ENCODE measurements around the gene LGALS7.

The LGALS7 gene

GRCh38 chr19:38725469-38726283 lies 47.6 kb downstream of the LGALS7 start:
- no peak for TF ChIP-seq POLR2A (IDR thresholded peaks at IDR 0.05; ENCODE audit: low read depth, low read length)
- no peak for FAIRE-seq

GRCh38 chr19:38723990-38724854 lies 49.1 kb downstream of the LGALS7 start:
- DNase-seq (ENCODE audit: insufficient read length, low spot score) = no peak

More at GRCh38 chr19:38725469-38726283, 47.6 kb downstream of the LGALS7 start:
- no peak for DNase-seq (ENCODE audit: insufficient read length, low spot score)

GRCh38 chr19:38723606-38723965 lies 49.7 kb downstream of the LGALS7 start:
- no peak for TF ChIP-seq POLR2A (IDR thresholded peaks at IDR 0.05; ENCODE audit: low read depth, low read length)
- FAIRE-seq (no peak), DNase-seq (ENCODE audit: insufficient read length, low spot score) (no peak)

More at GRCh38 chr19:38723990-38724854, 49.1 kb downstream of the LGALS7 start:
- no peak for FAIRE-seq
- TF ChIP-seq POLR2A (IDR thresholded peaks at IDR 0.05; ENCODE audit: low read depth, low read length) = no peak

- FAIRE-seq = no peak
- DNase-seq (ENCODE audit: insufficient read length, low spot score) = no peak
- no peak for TF ChIP-seq POLR2A (IDR thresholded peaks at IDR 0.05; ENCODE audit: low read depth, low read length)
Measured at GRCh38 chr19:38722947-38723605, 50.2 kb downstream of the LGALS7 start.

- no peak for TF ChIP-seq POLR2A (IDR thresholded peaks at IDR 0.05; ENCODE audit: low read depth, low read length)
- FAIRE-seq = no peak
- no peak for DNase-seq (ENCODE audit: insufficient read length, low spot score)
Measured at GRCh38 chr19:38721979-38722773, 51.1 kb downstream of the LGALS7 start.

GRCh38 chr19:38721496-38721895 lies 51.8 kb downstream of the LGALS7 start:
- FAIRE-seq (no peak), DNase-seq (ENCODE audit: insufficient read length, low spot score) (no peak)

More at GRCh38 chr19:38721496-38721895, 51.8 kb downstream of the LGALS7 start:
- no peak for TF ChIP-seq POLR2A (IDR thresholded peaks at IDR 0.05; ENCODE audit: low read depth, low read length)
